NCI-H146 treated with DMSO at 0.1 percent for 48 hours (cell line): ENCODE results near the gene IFI27L2.

Source experiments
- DNase-seq: peaks from one replicate; lab custom pipeline; 2025; ENCODE audit not compliant: unreplicated experiment; lab: John Stamatoyannopoulos, UW

IFI27L2 gene

GRCh38 chr14:94153750-94154342, 24.4 kb upstream of the IFI27L2 start:
- no peak for DNase-seq

DNA sequence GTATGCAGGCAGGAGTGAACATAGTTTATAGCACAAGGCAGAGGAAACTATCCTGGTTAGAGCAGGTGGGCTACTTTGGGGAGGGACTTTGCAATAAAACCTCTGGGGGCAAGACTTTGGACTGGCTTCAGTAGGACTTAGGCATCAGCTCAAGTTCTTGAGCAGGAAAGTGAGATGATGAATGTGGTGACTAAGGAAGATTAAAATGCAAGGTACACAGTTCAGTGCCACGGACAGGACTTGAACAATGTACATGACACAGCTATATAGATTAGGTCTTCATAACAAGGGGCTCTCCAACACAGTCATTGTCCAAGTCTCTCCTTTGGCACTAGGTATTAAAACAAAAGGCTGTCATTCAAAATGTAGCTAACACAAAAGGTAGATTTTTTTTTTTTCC, 23.3 kb upstream of the IFI27L2 start:
- DNase-seq: no peak

DNA sequence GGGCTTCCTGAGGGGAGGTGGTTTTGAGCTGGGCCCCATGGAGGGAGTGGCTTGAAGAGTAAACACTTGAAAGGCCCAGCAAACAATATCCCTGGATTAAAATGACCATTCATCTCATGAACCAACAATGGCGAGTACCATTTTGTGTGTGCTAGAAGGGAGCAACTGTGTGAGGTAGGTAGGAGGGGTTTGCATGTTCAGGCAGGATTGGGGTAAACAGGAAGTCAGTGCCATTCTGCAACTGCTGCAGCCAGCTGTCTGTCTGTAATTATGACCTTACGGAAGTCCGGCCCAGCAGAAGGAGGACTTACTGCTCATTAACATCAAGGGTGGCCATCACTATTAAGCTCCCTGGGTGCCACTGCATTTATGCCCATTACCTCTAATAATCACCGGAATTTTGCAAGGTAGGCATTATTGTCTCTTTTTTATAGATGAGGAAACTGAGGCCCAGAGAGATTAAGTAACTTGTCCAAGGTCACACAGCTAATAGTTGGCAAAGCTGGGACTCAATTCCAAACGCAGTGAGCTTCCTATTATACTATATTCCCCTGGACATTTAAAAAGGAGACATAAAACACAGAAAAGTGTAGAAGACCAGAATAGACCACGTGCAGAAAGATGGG, 16.6 kb upstream of the IFI27L2 start:
- DNase-seq: peak; percentile 32

- DNase-seq: no peak
These were observed 15.4 kb upstream of the IFI27L2 start for GRCh38 chr14:94144765-94145164.

DNA sequence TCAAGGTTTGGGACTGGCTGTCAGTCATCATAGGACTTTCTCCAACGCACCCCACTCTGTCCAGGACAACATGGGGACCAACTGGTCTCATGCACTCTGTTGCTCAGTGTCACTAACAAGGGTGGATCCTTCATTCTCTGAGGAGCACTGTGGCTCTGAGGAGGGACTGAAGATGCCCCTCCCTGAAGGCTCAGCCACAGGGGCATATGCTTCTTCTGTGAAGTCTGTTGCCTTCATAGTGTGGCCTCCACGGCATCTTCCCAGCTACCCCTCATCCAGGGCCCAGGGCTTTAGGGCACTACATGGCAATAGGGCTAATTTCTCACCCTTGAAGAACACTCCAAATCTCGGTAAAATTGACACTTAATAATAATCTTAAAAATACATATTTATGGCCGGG, 14.3 kb upstream of the IFI27L2 start:
- DNase-seq: no peak

DNA sequence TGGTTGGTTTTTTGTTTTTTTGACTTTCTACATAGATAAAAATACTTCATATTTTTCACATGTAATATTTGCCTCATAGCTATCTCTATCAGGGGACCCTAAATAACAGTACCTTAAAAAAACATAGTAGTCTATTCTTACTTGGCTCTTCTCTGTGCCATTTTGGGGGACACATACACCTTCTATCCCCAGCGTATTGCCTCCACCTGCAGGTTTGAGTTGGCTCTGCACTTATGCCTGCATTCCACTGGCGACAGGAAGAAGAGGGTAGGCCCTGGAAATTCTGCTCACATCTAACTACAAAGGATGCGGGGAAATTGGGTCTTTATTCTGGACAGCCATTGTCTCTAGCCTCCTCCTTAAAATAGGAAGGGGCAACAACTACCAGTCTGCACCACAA, 13.8 kb upstream of the IFI27L2 start:
- DNase-seq: no peak

DNA sequence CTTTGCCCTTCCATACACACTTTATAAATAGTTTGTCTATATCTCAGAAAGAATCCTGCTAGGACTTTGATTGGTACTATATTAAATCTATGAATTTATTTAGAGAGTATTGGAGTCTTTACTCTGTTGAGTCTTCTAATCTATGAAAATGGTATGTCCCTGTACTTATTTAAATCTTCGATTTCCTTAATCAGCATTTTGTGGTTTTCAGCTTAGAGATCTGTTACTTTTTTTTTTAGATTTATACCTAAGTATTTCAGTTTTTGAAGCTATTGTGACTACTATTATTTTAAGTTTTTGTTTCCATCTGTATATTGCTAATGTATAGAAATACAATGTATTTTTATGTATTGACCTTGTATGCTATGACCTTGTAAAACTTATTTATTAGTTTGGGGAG, 13.4 kb upstream of the IFI27L2 start:
- no peak for DNase-seq

- DNase-seq: no peak
These were observed 12.8 kb upstream of the IFI27L2 start for GRCh38 chr14:94142247-94142646.

- no peak for DNase-seq
These were observed 10.0 kb upstream of the IFI27L2 start for GRCh38 chr14:94139421-94139820.

- DNase-seq: no peak
These were observed 9.6 kb upstream of the IFI27L2 start for GRCh38 chr14:94139006-94139405.

DNA sequence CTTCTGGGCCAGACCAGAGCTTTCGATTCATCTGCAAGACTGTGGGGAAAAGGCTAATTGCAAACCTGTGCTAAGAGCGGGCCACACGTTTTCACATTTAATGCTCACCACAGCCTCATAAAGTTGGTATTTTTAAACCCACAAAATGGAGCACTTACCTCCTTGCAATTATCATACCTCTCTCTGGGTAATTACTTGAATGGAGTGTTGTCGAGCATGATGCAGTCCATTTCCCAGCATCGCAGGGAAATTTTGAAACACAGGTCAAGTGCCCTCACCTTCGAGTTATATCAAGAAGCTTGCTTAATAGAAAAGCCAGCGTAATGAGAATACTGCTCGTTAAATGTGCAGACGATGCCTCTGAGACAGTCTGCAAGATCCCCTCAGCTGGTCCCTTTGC, 8.8 kb upstream of the IFI27L2 start:
- DNase-seq: no peak

- peak; percentile 1 for DNase-seq
These were observed 7.3 kb upstream of the IFI27L2 start for GRCh38 chr14:94136575-94137331.

DNA sequence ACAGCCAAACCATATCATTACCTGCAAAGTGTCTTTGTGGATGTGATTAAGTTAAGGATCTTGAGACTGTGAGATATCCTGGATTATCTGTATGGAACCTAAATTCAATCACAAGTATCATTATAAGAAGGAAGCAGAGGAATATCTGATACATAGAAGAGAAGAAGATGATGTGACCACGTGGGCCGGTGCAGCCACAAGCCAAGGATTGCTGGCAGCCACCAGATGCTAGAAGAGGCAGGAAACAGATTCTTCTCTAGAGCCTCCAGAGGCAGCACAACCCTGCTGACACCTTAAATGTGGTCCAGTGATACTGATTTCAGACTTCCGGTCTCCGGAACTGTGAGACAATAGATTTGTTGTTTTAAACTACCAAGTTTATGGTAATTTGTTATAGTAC, 6.1 kb upstream of the IFI27L2 start:
- no peak for DNase-seq

DNA sequence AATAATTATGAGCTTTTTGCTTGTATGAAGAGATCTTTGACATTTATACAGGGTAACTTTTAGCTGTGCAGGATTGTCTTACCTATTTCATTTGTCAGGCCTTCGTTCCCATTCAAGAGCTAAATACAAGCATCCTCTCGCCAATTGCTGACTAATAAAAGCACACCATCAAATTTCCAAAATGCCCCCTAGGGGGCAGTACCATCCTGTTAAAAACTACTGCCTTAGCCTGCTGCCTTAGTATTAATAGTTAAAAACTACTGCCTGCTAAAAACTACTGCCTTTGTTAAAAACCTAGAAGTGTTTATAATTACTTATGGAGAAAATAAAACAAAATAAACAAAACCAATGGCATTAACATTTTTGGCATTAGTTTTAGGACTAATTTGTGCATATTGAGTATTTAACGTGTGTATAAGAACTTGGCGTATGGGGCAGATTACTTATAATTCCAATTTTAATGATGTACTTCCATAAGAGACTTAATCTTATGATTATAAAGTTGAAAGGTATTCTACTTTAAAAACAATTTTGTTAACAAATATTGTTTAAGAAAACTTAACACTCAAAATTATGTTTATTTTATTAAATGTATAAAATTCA, 3.0 kb upstream of the IFI27L2 start:
- peak; percentile 2 for DNase-seq

DNA sequence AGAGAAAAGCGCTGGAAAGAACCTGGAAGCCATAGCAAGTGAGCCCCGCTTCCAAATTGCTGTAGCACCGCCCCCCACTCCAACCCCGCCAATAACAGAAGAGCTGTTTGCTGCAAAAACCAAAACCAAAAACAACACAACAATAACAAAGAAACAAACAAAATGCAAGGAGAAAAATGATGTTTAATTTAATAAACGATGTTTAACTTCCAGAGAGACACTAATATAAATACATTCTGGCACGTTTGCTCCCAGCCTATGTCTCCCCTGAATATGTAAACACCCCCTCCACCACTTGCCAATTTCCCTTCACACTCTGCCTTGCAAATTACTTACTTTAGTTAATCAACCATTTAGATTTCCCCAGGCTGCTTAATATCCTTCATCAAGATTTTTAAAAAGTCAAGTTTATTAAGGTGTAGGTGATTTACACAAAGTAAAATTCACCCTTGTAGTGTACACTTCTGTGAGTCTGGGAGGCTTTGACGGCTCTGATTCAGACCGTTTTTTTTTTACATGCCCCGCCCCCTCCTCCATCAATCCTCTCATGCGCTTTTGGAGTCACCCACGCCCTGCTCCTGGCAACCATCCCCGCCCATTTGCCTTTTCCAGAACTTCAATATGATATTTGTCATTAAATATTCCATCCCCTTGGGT, 482 bp upstream of the IFI27L2 start:
- peak; percentile 5 for DNase-seq

- DNase-seq: no peak
These were observed 1.1 kb downstream of the IFI27L2 start for GRCh38 chr14:94128216-94128839.

GRCh38 chr14:94127330-94127729, 2.1 kb downstream of the IFI27L2 start:
- DNase-seq: no peak

DNA sequence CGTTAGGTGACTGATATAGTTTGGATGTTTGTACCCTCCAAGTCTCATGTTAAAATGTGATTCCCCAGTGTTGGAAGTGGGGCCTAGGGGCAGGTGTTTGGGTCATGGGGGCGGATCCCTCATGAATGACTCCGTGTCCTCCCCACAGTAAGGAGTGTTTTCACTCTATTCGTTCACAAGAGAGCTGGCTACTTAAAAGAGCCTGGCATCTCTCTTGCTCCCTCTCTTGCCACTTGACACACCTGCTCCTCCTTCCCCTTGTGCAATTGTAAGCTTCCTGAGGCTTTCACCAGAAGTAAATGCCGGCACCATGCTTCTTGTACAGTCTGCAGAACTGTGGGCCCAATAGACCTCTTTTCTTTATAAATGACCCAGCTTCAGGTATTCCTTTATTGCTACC, 2.6 kb downstream of the IFI27L2 start:
- no peak for DNase-seq

- DNase-seq: no peak
These were observed 3.1 kb downstream of the IFI27L2 start for GRCh38 chr14:94126419-94126677.

DNA sequence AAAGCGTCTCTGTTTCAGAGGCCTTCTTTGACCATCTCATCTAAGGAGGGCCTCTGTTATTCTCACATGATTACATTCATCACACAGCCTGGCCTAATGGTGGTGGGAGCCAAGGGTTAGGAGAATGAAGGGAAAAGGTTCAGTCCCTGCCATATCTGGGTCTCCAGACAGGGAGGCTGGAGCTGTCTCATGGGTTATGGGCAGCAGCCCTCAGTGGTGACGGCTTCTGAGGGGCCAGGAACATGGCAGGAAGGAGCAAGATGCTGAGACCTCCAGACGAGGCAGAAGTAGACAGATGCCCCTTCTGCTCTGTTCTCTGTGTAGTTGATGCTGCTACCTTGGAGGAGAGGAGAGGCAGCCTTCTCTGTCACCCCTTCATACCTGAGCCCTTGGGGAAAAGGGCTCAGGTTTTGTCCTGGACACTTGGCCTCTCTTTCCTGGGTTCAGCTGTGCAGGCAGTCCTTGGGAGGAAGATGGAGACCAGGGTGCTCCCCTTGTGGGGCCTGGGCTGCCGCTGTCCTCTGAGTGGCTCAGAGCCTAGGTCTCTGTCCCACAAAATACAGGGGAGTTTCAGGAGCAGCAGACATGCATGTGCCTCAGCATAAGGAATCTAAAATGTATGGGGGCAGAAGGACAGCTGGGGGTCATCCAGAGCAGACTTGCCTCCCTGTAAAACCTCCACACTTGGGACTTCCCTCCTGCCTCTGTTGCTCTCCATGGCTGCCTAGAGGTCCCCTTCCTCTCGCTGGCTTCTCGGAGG, 3.6 kb downstream of the IFI27L2 start:
- no peak for DNase-seq
